Chondrocyte (in vitro differentiated cells): ENCODE measurements around the gene ALG6. TPM values are rescaled to one million over a fixed set of nuclear protein-coding genes. Genes with fewer than 3 reads are reported as not detected.
"Not testable (repeated sequence)": the region's sequence is repeated elsewhere in the genome, so short reads cannot be mapped to it uniquely, and the experiment has no call there.

Experiments
- DNase-seq: peaks from one replicate; pipeline ENCODE4 v3.0.0; 2021; ENCODE audit warnings: mixed read lengths, low spot score
- H3K27ac Mint-ChIP-seq: one replicate; pipeline ENCODE4 v1.8.0; 2021; ENCODE audit warnings: mild to moderate bottlenecking, moderate library complexity, mixed read lengths; ENCODE audit not compliant: unreplicated experiment
- H3K27me3 Mint-ChIP-seq: 2 replicates; pipeline ENCODE4 v1.8.0; 2021; ENCODE audit warnings: low read depth, mixed read lengths
- H3K36me3 Mint-ChIP-seq: 2 replicates; pipeline ENCODE4 v1.8.0; 2021; ENCODE audit warnings: low read depth, mixed read lengths
- H3K4me1 Mint-ChIP-seq: 2 replicates; pipeline ENCODE4 v1.8.0; 2021; ENCODE audit warnings: low read depth, mild to moderate bottlenecking, mixed read lengths
- H3K4me3 Mint-ChIP-seq: one replicate; pipeline ENCODE4 v1.8.0; 2021; ENCODE audit warnings: mild to moderate bottlenecking, moderate library complexity, mixed read lengths; ENCODE audit not compliant: unreplicated experiment
- H3K9me3 Mint-ChIP-seq: 2 replicates; pipeline ENCODE4 v1.8.0; 2021; ENCODE audit warnings: low read depth, mixed read lengths
- total RNA-seq: library from RNA; stranded (reverse); gene quantifications from 3 replicates; pipeline ENCODE4 v1.2.1, GENCODE V29; 2021
- TF ChIP-seq, protein P1 (sequence below): fragments of 200-600 bp; sonication (generic); IDR thresholded peaks from 2 replicates; pipeline ENCODE4 v1.5.0; 2021; ENCODE audit warnings: antibody characterized with exemption, mild to moderate bottlenecking, moderate library complexity

Gene ALG6
- total RNA-seq, 1 donor from 2014 or later, result 8.5 TPM

- no peaks in the 10 kb centered on the region for H3K9me3 Mint-ChIP-seq
- no peak overlapping the region for H3K27ac Mint-ChIP-seq
- no peak for DNase-seq
- H3K4me3 Mint-ChIP-seq, result no peak overlapping the region
- H3K36me3 Mint-ChIP-seq, result no peaks in the 10 kb centered on the region
- TF ChIP-seq, protein P1, sequence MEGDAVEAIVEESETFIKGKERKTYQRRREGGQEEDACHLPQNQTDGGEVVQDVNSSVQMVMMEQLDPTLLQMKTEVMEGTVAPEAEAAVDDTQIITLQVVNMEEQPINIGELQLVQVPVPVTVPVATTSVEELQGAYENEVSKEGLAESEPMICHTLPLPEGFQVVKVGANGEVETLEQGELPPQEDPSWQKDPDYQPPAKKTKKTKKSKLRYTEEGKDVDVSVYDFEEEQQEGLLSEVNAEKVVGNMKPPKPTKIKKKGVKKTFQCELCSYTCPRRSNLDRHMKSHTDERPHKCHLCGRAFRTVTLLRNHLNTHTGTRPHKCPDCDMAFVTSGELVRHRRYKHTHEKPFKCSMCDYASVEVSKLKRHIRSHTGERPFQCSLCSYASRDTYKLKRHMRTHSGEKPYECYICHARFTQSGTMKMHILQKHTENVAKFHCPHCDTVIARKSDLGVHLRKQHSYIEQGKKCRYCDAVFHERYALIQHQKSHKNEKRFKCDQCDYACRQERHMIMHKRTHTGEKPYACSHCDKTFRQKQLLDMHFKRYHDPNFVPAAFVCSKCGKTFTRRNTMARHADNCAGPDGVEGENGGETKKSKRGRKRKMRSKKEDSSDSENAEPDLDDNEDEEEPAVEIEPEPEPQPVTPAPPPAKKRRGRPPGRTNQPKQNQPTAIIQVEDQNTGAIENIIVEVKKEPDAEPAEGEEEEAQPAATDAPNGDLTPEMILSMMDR, result no peak
- H3K27me3 Mint-ChIP-seq, result peaks cover 44% of the 10 kb centered on the region
- no peaks in the 10 kb centered on the region for H3K4me1 Mint-ChIP-seq
These were observed 14.7 kb upstream of the ALG6 start for GRCh38 chr1:63352736-63353135.

GRCh38 chr1:63356234-63356633 lies 11.2 kb upstream of the ALG6 start:
- not testable (repeated sequence) for H3K9me3 Mint-ChIP-seq, H3K4me1 Mint-ChIP-seq, H3K36me3 Mint-ChIP-seq, H3K4me3 Mint-ChIP-seq, H3K27ac Mint-ChIP-seq, DNase-seq
- H3K27me3 Mint-ChIP-seq, result peaks cover 33% of the 10 kb centered on the region

GRCh38 chr1:63359561-63359960 lies 7.9 kb upstream of the ALG6 start:
- Mint-ChIP-seq H3K36me3 (no peaks in the 10 kb centered on the region), H3K27me3 (peaks cover 14% of the 10 kb centered on the region), H3K4me1 (no peaks in the 10 kb centered on the region), H3K4me3 (no peak overlapping the region), H3K27ac (no peak overlapping the region), H3K9me3 (no peaks in the 10 kb centered on the region)
- TF ChIP-seq, protein P1, result no peak
- DNase-seq, result no peak

GRCh38 chr1:63362073-63362472 lies 5.4 kb upstream of the ALG6 start:
- peaks cover 7% of the 10 kb centered on the region for H3K4me1 Mint-ChIP-seq
- no peaks in the 10 kb centered on the region for H3K9me3 Mint-ChIP-seq
- DNase-seq, result no peak
- TF ChIP-seq, protein P1, result no peak
- H3K27ac Mint-ChIP-seq, result no peak overlapping the region
- peaks cover 4% of the 10 kb centered on the region for H3K27me3 Mint-ChIP-seq
- H3K4me3 Mint-ChIP-seq, result no peak overlapping the region
- H3K36me3 Mint-ChIP-seq, result no peaks in the 10 kb centered on the region

- Mint-ChIP-seq H3K4me1 (peaks cover 8% of the 10 kb centered on the region), H3K27ac (no peak overlapping the region), H3K36me3 (no peaks in the 10 kb centered on the region), H3K9me3 (no peaks in the 10 kb centered on the region), H3K4me3 (no peak overlapping the region), H3K27me3 (peaks cover 4% of the 10 kb centered on the region)
- TF ChIP-seq, protein P1, result peak; percentile 39
- DNase-seq, result no peak
These were observed 4.8 kb upstream of the ALG6 start for GRCh38 chr1:63362578-63362977.

DNA sequence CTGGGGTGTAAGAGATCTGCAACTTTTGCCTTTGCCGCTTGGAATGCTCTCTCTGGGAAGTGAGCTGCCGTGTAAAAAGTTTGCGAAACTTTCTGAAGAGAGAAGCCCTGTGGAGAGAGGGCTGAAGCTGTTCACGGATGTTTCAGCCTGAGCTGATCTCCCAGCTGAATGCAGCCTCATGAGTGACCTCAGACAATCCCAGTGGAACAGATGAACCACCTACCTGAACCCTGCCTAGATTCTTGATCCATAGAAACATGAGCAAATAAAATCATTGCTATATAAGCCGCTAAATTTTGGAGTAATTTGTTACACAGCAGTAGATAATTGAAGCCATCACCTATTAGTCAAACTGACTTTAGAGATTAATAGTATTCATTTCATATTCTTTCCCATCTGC lies 4.4 kb upstream of the ALG6 start:
- no peak for DNase-seq
- Mint-ChIP-seq H3K9me3 (no peaks in the 10 kb centered on the region), H3K36me3 (no peaks in the 10 kb centered on the region), H3K27me3 (peaks cover 4% of the 10 kb centered on the region), H3K27ac (no peak overlapping the region), H3K4me3 (no peak overlapping the region), H3K4me1 (peaks cover 10% of the 10 kb centered on the region)
- TF ChIP-seq, protein P1, result no peak
